ENCODE data around the gene LRP8. TPM values are rescaled to one million over a fixed set of nuclear protein-coding genes. Genes with fewer than 3 reads are reported as not detected.

LRP8 gene
- total RNA-seq, 1 experiment from 2014 or later: 28.6 TPM

DNA sequence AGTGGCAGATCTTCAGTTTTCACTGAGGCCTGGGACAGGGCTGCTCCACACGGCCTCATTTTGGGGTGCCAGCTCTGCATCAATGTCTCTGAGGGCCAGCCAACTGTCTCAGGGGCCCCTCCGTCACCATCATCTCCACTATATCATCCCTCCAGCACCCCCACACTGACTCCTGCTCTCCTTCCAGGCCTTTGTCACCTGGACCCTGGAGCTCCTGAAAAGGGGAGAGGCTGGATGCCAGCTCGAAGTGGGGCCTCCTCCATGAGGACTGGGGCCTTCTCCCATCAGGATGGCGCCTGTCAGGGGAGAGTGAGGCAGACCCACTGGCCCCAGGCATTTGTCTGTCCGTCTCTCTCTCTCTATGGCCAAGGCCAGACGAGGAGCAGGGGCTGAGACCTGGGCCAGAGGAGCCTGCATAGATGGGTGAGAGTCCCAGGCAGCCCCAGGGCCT, 44.7 kb upstream of the LRP8 start:
- Histone ChIP-seq H3K27me3 (ENCODE audit: control insufficient read depth, insufficient read depth, low read length) (no peaks in the 10 kb centered on the region), H3K4me1 (ENCODE audit: control insufficient read depth, insufficient read depth, low read length) (no peaks in the 10 kb centered on the region), H3K36me3 (ENCODE audit: control insufficient read depth, insufficient read depth, low read length) (no peaks in the 10 kb centered on the region), H3K4me3 (ENCODE audit: low read depth in 2 of 2, low read length in 2 of 2) (no peak overlapping the region), H3K27ac (ENCODE audit: low read length) (no peak overlapping the region), H3K9me3 (ENCODE audit: control insufficient read depth, insufficient read depth, low read depth, low read length) (no peaks in the 10 kb centered on the region)
- CTCF ChIA-PET: no interaction called here
- ATAC-seq (no peak), DNase-seq (ENCODE audit: low read depth, low spot score) (no peak)
- BruUV-seq (replicated peaks): no TSS peak
- POLR2A ChIA-PET: no interaction called here
- intact Hi-C loops (cut with micrococcal nuclease; ENCODE audit: unreplicated experiment): no loop called here
- TF ChIP-seq SIN3A (IDR thresholded peaks at IDR 0.05; ENCODE audit: borderline replicate concordance, insufficient read depth, low read depth, low read length) (no peak), POLR2AphosphoS5 (IDR thresholded peaks at IDR 0.05; ENCODE audit: low read depth, low read length) (no peak), TCF7L2 (IDR thresholded peaks at IDR 0.05; ENCODE audit: low read depth, low read length) (no peak)
- TF ChIP-seq, protein P1, sequence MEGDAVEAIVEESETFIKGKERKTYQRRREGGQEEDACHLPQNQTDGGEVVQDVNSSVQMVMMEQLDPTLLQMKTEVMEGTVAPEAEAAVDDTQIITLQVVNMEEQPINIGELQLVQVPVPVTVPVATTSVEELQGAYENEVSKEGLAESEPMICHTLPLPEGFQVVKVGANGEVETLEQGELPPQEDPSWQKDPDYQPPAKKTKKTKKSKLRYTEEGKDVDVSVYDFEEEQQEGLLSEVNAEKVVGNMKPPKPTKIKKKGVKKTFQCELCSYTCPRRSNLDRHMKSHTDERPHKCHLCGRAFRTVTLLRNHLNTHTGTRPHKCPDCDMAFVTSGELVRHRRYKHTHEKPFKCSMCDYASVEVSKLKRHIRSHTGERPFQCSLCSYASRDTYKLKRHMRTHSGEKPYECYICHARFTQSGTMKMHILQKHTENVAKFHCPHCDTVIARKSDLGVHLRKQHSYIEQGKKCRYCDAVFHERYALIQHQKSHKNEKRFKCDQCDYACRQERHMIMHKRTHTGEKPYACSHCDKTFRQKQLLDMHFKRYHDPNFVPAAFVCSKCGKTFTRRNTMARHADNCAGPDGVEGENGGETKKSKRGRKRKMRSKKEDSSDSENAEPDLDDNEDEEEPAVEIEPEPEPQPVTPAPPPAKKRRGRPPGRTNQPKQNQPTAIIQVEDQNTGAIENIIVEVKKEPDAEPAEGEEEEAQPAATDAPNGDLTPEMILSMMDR (IDR thresholded peaks at IDR 0.05): no peak
- TF ChIP-seq, protein P2, sequence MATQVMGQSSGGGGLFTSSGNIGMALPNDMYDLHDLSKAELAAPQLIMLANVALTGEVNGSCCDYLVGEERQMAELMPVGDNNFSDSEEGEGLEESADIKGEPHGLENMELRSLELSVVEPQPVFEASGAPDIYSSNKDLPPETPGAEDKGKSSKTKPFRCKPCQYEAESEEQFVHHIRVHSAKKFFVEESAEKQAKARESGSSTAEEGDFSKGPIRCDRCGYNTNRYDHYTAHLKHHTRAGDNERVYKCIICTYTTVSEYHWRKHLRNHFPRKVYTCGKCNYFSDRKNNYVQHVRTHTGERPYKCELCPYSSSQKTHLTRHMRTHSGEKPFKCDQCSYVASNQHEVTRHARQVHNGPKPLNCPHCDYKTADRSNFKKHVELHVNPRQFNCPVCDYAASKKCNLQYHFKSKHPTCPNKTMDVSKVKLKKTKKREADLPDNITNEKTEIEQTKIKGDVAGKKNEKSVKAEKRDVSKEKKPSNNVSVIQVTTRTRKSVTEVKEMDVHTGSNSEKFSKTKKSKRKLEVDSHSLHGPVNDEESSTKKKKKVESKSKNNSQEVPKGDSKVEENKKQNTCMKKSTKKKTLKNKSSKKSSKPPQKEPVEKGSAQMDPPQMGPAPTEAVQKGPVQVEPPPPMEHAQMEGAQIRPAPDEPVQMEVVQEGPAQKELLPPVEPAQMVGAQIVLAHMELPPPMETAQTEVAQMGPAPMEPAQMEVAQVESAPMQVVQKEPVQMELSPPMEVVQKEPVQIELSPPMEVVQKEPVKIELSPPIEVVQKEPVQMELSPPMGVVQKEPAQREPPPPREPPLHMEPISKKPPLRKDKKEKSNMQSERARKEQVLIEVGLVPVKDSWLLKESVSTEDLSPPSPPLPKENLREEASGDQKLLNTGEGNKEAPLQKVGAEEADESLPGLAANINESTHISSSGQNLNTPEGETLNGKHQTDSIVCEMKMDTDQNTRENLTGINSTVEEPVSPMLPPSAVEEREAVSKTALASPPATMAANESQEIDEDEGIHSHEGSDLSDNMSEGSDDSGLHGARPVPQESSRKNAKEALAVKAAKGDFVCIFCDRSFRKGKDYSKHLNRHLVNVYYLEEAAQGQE (IDR thresholded peaks at IDR 0.05; ENCODE audit: insufficient read depth in 1 of 2, low read depth in 2 of 2, low read length in 1 of 2): no peak
- in situ Hi-C loops (cut with HindIII; ENCODE audit: low pct_unique_long_range_greater_than_20kb, low sequenced_read_pairs): no loop called here

DNA sequence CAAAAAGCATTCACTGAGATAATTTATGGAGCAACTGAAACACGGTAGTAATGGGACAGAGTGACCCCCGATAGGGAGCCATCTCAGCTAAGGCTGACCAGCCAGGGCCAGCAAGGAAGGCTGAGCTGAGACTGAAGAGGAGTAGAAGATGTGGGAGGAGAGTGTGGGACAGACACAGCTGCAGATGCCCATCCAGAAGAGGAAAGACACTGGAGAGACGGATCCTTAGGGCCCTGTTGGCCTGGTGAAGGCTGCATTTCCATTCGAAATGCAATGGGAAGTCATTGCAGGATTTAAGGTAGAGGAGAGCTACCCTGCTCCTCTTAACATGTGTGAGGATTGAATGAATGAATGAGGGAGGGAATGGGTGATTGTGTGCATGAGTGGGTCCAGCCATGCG, 44.0 kb upstream of the LRP8 start:
- Histone ChIP-seq H3K4me1 (ENCODE audit: control insufficient read depth, insufficient read depth, low read length) (no peaks in the 10 kb centered on the region), H3K27ac (ENCODE audit: low read length) (no peak overlapping the region), H3K36me3 (ENCODE audit: control insufficient read depth, insufficient read depth, low read length) (no peaks in the 10 kb centered on the region), H3K9me3 (ENCODE audit: control insufficient read depth, insufficient read depth, low read depth, low read length) (no peaks in the 10 kb centered on the region), H3K27me3 (ENCODE audit: control insufficient read depth, insufficient read depth, low read length) (no peaks in the 10 kb centered on the region), H3K4me3 (ENCODE audit: low read depth in 2 of 2, low read length in 2 of 2) (no peak overlapping the region)
- in situ Hi-C loops (cut with HindIII; ENCODE audit: low pct_unique_long_range_greater_than_20kb, low sequenced_read_pairs): no loop called here
- intact Hi-C loops (cut with micrococcal nuclease; ENCODE audit: unreplicated experiment): no loop called here
- ChIA-PET POLR2A (no interaction called here), CTCF (no interaction called here)
- DNase-seq (ENCODE audit: low read depth, low spot score) (no peak), ATAC-seq (no peak)
- no TSS peak for BruUV-seq (replicated peaks)
- TF ChIP-seq SIN3A (IDR thresholded peaks at IDR 0.05; ENCODE audit: borderline replicate concordance, insufficient read depth, low read depth, low read length) (no peak), TCF7L2 (IDR thresholded peaks at IDR 0.05; ENCODE audit: low read depth, low read length) (no peak), POLR2AphosphoS5 (IDR thresholded peaks at IDR 0.05; ENCODE audit: low read depth, low read length) (no peak)
- TF ChIP-seq, protein P1 (IDR thresholded peaks at IDR 0.05): no peak
- TF ChIP-seq, protein P2 (IDR thresholded peaks at IDR 0.05; ENCODE audit: insufficient read depth in 1 of 2, low read depth in 2 of 2, low read length in 1 of 2): no peak
